ENCODE data around the gene GTSE1. TPM values are rescaled to one million over a fixed set of nuclear protein-coding genes. Genes with fewer than 3 reads are reported as not detected.

GTSE1 gene
- total RNA-seq, 1 experiment from 2014 or later = 88.1 TPM

DNA sequence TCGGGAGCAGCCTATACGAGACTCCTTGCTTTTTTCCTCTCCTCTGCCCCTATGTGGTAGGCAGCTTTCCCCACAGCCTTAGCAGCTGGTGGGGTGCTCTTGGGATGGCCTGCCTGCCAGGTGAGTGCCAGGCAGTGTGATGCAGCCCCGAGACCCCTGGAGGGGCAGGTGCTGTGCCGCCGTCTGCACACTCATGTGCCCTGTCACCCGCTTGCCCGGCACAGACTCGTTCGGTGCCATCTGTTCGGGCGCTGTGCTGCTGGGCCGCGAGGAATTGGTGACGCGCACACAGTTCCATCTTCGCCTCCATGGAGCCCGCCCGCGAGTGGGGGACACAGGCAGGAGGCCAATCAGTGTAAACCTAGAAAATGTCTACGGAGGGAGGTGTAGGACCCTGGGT, 54.0 kb downstream of the GTSE1 start:
- ChIA-PET CTCF (no interaction called here), POLR2A (ENCODE audit: low non-redundant PET) (no interaction called here)
- Histone ChIP-seq H3K27ac (ENCODE audit: low read depth, low read length, poor library complexity, severe bottlenecking) (no peak overlapping the region), H3K4me1 (ENCODE audit: insufficient read depth, low read length, poor library complexity, severe bottlenecking) (peaks cover 12% of the 10 kb centered on the region), H3K36me3 (ENCODE audit: insufficient read depth, low read length, poor library complexity, severe bottlenecking) (peaks cover 64% of the 10 kb centered on the region), H3K9me3 (ENCODE audit: low read depth, low read length, poor library complexity, severe bottlenecking) (no peaks in the 10 kb centered on the region), H3K4me3 (ENCODE audit: low read depth, low read length, poor library complexity, severe bottlenecking) (no peak overlapping the region), H3K27me3 (replicated peaks; ENCODE audit: insufficient read depth, low read depth, low read length, poor library complexity) (no peaks in the 10 kb centered on the region)
- no peak for DNase-seq (ENCODE audit: low spot score)
- intact Hi-C loops (cut with micrococcal nuclease; ENCODE audit: unreplicated experiment) = no loop called here
- BruUV-seq (replicated peaks) = no TSS peak
- TF ChIP-seq, protein P1, sequence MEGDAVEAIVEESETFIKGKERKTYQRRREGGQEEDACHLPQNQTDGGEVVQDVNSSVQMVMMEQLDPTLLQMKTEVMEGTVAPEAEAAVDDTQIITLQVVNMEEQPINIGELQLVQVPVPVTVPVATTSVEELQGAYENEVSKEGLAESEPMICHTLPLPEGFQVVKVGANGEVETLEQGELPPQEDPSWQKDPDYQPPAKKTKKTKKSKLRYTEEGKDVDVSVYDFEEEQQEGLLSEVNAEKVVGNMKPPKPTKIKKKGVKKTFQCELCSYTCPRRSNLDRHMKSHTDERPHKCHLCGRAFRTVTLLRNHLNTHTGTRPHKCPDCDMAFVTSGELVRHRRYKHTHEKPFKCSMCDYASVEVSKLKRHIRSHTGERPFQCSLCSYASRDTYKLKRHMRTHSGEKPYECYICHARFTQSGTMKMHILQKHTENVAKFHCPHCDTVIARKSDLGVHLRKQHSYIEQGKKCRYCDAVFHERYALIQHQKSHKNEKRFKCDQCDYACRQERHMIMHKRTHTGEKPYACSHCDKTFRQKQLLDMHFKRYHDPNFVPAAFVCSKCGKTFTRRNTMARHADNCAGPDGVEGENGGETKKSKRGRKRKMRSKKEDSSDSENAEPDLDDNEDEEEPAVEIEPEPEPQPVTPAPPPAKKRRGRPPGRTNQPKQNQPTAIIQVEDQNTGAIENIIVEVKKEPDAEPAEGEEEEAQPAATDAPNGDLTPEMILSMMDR (conservative IDR thresholded peaks at IDR 0.05; ENCODE audit: low read depth, low read length) = no peak
- no peak for TF ChIP-seq EZH2 (IDR thresholded peaks at IDR 0.05; ENCODE audit: borderline replicate concordance, low read depth, low read length, poor library complexity, severe bottlenecking)

- ChIA-PET CTCF (no interaction called here), POLR2A (ENCODE audit: low non-redundant PET) (no interaction called here)
- intact Hi-C loops (cut with micrococcal nuclease; ENCODE audit: unreplicated experiment) = no loop called here
- H3K27me3 ChIP-seq (replicated peaks; ENCODE audit: insufficient read depth, low read depth, low read length, poor library complexity) = no peaks in the 10 kb centered on the region
- no peak overlapping the region for H3K27ac ChIP-seq (ENCODE audit: low read depth, low read length, poor library complexity, severe bottlenecking)
- TF ChIP-seq, protein P1 (conservative IDR thresholded peaks at IDR 0.05; ENCODE audit: low read depth, low read length) = no peak
- no peak for TF ChIP-seq EZH2 (IDR thresholded peaks at IDR 0.05; ENCODE audit: borderline replicate concordance, low read depth, low read length, poor library complexity, severe bottlenecking)
- no peaks in the 10 kb centered on the region for H3K9me3 ChIP-seq (ENCODE audit: low read depth, low read length, poor library complexity, severe bottlenecking)
- no peak for DNase-seq (ENCODE audit: low spot score)
- BruUV-seq (replicated peaks) = no TSS peak
- H3K36me3 ChIP-seq (ENCODE audit: insufficient read depth, low read length, poor library complexity, severe bottlenecking) = peaks cover 58% of the 10 kb centered on the region
- no peak overlapping the region for H3K4me3 ChIP-seq (ENCODE audit: low read depth, low read length, poor library complexity, severe bottlenecking)
- peaks cover 12% of the 10 kb centered on the region for H3K4me1 ChIP-seq (ENCODE audit: insufficient read depth, low read length, poor library complexity, severe bottlenecking)
Measured at GRCh38 chr22:46351131-46351735, 54.6 kb downstream of the GTSE1 start.

GRCh38 chr22:46351767-46352166, 55.1 kb downstream of the GTSE1 start:
- no peak for DNase-seq (ENCODE audit: low spot score)
- H3K4me3 ChIP-seq (ENCODE audit: low read depth, low read length, poor library complexity, severe bottlenecking) = no peak overlapping the region
- H3K27ac ChIP-seq (ENCODE audit: low read depth, low read length, poor library complexity, severe bottlenecking) = no peak overlapping the region
- no peaks in the 10 kb centered on the region for H3K27me3 ChIP-seq (replicated peaks; ENCODE audit: insufficient read depth, low read depth, low read length, poor library complexity)
- intact Hi-C loops (cut with micrococcal nuclease; ENCODE audit: unreplicated experiment) = no loop called here
- peaks cover 12% of the 10 kb centered on the region for H3K4me1 ChIP-seq (ENCODE audit: insufficient read depth, low read length, poor library complexity, severe bottlenecking)
- no TSS peak for BruUV-seq (replicated peaks)
- ChIA-PET CTCF (no interaction called here), POLR2A (ENCODE audit: low non-redundant PET) (no interaction called here)
- TF ChIP-seq, protein P1 (conservative IDR thresholded peaks at IDR 0.05; ENCODE audit: low read depth, low read length) = no peak
- no peak for TF ChIP-seq EZH2 (IDR thresholded peaks at IDR 0.05; ENCODE audit: borderline replicate concordance, low read depth, low read length, poor library complexity, severe bottlenecking)
- H3K9me3 ChIP-seq (ENCODE audit: low read depth, low read length, poor library complexity, severe bottlenecking) = no peaks in the 10 kb centered on the region
- H3K36me3 ChIP-seq (ENCODE audit: insufficient read depth, low read length, poor library complexity, severe bottlenecking) = peaks cover 54% of the 10 kb centered on the region

All from A673 (cell line).